Activated CD4-positive, alpha-beta T cell treated with anti-CD3 and anti-CD28 coated beads for 24 hours (primary cell): ENCODE results near the gene PRRT4.

ENCODE experiments used
- DNase-seq, 2 donors: peaks; one replicate each; pipeline ENCODE4 v3.0.0-alpha.2; 2020; ENCODE audit warnings: low read depth in 2 of 2

PRRT4 gene

DNA sequence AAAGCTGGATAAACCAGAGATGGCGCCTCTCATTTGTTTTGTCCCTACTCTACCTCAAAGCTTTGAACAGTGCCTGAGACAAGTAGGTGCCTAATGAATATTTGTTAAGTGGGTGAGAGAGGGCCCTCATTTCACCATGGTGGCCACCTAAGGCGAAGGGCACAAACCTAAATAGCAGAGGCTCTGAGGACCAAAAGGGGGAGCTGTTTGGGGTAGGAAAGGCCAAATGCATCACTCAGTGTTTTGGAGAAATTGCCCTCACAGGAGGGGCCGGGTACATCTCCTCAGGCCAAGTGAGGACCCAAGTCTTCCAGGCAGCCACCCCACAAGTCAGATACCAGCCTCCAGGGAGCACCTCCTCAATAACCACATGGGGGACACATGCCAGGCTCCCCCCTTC is 34.3 kb upstream of the PRRT4 start:
- no peak for DNase-seq

DNA sequence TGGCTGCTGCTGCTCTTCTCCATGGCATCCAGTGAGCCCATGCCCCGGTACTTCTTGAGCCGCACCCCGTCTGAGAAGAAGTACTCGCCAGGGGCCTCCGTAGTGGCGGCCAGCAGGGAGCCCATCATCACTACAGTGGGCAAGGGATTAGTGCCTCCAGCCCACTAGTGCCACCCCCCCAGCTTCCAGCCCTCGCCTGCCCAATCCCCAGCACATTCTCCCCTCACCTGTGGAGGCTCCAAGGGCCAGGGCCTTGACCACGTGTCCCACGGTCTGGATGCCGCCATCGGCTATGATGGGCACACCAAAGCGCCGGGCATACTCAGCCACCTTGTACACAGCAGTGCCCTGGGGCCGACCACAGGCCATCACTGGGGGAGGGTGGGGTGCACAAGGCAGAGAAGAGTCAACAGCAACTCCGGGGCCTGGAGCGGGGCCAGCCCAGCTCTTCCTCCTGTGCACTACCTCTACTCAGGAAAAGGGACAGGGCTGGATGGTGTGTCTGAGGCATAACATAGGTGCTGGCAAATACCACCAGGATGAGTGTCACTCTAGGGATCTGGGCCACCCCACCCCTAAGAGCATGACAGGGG is 33.5 kb upstream of the PRRT4 start:
- no peak for DNase-seq

DNA sequence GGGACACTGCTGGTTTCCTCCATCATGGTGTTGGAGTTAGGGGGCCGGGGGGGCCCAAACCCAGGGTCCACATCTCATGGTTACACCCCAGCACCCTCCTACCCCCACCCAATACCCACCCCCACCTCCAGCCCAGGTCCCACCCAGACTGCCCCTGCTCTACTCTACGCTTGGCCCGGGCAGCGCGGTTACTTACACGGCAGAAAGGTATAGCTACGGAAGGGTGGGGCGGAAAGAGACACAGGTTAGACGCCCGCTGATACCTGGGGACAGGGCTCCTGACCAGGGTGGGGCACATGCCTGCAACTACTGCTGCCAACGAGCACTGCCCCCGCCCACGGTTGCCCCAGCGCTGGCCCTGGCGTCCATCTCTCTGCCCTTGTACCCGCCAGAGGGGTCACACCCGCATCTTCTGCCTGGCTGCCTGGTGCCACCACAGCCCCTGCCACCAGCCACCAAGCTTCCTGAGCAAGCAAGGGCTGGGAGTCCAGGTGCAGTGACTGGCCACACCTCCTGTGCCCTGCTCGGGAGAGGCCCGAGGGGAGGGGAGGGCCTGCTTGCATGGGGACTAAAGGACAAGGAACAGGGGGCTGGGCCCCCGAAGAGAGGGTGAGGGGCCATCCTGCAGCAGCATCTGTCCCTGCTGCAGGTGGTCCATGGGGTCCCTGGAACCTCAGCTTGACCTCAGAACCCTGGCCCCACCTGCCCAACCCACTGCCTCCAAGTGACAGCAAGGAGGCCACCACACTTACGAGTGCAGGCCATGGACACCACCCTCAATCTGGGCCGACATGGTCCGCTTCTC is 32.2 kb upstream of the PRRT4 start:
- DNase-seq: no peak

DNA sequence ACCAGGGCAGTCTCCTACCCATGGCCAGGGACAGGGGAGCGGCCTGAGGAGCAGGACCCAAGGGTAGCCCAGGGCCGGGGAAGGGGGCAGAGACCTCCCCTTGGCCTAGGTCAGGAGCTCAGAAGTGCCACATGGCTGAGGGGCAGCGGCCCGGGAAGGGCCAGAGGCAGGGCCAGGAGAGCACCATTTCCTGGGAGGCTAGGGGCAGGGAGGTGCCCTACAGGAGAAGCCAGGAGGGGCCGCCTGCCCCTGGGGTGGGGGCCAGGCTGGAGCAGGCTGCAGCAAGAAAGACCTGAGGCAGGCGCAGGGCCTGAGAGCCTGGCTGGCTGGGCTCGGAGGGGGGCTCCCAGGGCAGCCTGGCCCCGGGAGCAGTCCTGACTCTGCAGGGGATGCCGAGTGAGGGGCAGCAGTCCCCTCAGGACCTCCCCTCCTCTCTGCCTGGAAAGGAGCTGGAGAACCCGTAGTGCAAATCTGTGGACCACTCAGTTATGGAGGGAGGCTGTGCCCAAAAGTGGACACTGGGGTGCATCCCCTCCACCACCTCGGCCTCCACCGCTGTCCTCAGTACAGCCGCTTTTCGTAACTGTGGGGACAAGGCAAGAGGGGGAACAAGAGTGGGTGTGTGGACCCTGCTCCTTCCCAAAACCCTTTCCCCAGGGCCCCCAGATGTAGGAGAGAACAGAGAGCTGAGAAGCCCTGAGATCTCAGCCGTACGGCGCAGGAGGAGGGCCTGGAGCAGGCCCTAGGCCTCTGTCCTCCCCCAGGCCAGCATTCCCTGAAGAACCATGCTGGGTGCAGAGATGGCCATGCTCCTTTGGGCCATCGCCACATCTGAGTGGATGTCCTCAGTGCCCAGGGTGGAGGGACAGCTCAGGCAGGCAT is 31.2 kb upstream of the PRRT4 start:
- DNase-seq: no peak

DNA sequence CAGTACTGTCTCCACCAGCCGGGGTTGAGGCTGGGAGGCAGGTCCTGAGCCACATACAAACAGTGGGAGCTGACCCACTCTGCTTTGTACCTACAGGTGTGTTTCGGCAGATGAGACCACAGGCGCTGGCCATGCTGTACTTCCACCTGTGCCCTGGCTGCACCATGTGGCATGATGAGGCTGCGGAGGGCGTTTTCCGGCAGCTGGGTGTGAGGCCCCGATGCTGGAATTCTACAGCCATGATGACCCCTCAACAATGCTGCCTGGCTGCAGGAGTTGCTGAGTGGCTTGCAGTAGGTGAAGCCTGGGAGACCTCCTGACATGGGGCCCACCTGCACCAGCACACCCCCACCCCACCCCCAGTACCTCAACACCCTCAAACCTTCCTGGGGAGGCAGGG is 30.3 kb upstream of the PRRT4 start:
- DNase-seq: no peak

DNA sequence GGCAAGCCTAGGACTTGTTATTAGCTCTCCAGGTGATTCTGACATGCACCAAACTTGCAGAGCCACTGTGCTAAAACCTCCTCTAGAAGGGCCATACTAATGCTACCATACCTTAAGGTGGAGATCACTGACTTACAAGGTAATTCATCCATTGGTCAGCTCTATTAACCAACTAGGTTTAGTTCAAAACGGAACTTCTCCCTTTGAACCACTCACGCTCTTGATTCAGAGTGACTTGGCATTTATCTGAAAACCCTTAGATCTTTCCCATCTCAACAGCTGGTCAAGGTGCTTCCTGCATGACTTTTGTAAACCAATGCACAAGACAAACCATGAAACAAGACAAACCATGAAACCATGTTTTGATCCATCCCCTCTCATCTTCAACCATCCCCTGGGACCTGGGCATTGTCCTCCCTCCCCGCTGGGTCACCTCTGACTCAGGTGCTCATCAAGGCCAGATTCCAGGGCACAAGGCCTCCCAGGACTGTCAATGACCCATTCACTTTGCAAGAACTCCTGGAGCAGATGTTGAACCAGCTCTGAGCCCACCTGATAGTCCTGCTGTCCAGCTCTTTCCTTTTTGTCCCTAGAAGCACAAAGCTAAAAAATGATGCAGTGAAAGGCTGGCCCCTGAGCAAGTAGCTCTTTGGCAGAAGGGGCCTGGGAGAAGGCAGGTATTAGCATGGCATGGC is 29.5 kb upstream of the PRRT4 start:
- DNase-seq: no peak

DNA sequence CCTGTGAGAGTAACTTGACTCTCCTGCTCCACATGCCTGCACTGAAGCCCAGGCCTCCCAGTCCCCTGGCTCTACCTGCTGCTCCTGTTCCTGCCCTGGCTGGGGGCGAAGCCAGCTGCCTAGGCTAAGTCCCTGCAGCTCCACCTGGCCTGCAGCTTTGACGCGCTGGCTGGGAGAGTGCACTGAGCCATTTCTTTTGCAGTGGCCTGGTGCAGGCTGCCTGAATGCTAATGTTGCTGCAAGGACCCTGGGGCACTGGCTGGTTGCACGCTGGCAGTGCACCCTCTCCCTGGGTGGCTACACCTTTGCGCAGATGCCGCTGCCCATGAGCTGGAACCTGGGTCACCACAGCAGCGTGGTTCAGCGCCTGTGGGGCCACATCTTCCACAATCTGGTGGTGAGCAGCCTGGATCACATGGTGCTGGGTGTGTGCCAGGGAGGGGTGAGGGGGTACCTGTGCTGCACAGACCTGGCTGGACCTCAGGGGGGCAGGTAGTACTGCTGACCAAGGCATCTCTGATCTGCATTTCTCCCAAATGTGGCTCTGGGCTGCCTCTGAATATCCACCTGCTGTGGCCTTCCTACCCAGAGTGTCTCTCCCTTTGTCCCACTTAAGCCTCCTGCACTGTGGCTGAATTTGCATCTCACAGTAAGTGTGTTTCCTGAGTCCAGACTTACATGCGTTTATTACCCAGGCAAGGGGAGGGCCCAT is 28.3 kb upstream of the PRRT4 start:
- DNase-seq: no peak

DNA sequence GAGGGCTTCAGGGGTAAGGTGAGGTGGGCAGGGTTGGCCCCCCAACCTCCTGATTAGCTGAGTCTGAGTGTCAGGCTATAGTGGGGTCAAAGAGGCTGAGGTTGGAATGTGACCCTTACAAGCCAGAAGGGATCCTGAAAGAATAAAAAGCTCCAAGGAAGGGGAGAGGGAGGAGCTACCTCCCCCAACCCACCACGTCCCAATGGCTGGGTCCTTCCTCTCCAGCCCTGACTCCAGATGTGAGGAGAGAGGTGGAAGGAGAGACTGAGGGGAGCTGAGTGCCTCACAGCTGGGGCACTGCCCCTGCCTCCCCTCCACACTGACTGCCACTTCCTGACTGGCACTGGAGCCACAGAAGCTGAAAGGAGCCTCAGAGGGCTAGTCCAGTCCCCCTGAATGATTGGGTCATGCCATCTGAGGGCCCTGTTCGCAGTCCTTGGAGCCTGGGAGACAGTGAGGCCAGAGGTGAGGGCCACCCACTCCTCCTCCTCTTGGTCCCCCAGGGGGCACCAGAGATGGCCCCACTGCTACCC is 27.7 kb upstream of the PRRT4 start:
- no peak for DNase-seq

DNA sequence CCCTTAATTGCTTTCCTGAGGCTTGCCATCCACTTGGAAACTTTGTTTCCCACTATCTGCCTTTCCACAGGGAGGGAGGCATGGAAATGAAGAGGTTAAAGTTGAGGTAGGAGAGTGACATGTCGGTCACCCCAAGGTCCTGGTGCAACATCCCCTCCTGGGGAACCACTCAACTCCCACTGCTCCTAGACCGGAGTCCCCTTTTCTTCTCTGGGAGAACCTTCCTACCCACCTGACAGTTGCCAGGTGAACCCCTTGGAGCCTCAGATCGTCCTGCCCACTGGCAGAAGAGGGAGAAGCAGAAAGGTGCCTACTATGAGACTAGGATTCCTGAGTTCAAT is 26.6 kb upstream of the PRRT4 start:
- DNase-seq: no peak

DNA sequence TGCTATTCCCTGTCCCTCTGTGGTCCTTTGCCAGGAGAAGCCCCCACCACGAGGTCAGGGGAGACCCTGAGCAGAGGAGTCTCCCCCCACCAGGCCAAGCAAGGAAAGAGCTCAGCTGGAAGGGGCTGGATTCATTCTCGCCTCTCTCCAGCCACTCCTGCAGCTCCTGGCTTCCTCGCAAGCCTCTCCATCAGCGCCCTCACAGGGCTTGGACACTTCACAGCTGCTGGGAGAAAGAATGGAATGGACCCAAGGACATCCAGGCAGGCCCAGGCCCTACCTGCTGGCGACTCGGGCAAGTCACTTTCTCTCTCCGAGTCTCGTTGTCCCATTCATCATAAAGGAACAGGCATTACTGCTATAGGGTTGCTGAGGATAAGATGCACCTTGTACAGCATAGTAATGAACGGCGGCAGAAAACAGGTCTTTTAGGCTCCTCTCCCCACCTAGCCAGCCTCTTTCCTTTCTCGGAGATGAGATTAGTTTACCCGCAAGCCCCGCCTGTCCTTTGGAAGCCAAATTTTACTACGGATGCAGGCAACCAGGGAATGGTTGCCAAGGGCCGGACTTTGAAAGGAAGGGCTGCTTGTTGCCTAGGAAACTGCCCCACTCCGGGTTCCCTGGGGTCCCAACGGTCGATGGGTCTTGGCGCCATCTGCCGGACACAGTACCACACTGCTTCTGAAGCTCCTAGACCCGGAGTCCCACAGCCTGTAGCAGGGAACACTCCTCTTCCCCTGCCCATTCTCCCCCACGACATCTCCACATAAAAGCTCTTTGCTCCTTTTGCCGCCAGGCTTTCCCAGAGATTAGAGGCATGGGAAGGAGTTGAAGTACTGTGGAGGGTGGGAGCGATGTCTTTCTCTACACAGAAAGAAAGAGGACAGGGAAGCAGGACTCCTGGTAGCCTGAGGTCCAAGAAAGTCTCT is 26.0 kb upstream of the PRRT4 start:
- peak; percentile 66 to 70 for DNase-seq

DNA sequence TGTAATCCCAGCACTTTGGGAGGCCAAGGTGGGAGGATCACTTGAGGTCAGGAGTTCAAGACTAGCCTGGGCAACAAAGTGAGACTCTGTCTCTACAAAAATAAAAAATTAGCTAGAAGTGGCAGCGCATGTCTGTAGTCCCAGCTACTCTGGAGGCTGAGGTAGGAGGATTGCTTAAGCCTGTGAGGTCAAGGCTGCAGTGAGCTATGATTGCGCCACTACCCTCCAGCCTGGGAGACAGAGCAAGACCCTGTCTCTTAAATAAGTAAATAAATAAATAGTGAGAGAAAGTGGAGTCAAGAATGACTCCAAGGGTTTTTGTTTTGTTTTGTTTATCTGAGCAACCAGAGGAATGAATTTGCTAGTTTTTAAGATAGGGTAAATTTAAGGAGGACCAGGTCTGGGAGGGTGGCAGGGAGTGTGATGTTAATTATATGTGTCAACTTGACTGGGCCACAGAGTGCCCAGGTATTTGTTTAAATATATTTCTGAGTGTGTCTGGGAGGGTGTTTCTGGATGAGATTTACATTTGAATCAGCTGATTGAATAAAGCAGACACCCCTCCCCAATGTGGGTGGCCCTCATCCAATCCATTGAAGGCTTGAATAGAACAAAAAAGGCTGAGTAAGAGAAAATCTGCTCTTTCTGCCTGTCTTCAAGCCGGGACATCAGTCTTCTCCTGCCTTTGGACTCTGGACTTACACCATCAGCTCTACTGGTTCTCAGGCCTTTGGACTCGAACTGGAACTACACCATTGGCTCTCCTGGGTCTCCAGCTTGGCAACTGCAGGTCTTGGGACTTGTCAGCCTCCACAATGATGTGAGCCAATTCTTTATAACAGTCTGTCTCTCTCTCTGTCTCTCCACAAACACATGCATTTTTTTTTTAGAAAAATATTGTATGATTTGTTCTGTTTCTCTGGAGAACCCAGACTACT is 24.8 kb upstream of the PRRT4 start:
- no peak for DNase-seq

DNA sequence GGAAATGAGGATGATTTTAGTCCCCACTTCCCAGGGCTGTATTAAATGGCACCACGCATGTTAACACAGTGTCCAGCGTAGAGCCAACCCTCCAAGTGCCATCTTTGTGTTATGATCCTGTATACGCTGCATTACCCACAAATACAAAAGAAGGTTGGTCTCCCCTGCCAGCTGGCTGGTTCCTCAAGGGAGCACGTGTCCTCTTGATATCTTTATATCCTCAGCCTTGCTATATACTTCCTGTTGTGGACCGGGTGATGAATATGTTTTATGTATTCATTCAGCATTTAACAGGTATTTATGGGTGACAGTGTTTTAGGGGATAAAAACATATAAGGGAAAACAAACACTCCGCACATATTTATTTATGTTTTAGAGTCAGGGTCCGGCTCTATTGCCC is 23.2 kb upstream of the PRRT4 start:
- no peak for DNase-seq

DNA sequence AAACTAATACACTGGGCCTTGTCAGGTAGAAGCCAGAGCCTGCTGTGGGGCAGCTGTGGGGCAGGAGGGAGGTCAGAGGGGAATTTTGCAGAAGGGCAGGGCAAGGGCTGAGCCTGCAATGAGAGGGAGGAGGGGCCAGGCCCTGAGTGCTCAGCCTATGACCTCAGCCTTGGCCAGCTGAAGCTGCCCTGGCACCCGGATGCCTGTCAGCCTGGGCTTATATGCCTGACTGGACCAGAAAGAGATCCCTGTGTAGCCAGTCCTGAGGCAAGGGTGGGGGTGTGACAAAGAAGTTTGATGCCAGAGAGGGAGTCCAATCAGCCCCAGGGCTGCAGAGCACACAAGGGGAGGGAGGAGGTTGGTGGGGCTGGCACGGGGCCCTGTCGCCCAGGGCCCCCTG is 22.3 kb upstream of the PRRT4 start:
- DNase-seq: no peak

DNA sequence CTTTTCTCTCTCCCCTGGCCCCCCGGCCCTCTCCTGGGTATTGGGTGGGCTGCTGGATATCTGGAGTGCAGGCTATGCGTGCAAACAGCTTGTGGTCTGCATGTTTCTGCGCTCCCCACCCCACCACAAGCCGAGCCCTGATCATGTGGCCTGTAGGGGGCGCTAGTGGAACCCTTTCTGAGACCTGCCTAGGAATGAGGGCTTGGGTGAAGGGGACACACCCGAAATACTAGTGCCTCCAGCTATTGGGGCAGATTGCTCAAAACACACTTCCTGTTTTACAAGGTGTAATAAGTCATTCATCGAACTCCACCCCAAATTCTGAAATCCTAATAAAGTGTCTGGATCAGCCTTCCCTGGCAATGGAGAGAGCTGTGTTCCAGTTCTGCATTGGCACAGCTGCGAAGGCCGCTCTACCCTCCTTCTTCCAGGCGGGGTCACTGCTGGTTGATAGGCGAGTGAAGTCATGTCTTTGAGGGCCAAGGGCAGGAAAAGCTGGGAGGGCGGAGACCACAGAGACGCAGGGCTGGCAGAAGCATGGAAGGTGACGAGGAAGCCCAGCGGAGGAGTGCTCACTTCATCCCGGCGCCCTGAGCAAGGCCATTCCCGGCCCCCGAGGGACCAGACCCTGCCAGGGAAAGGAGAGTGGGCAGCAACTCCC is 19.8 kb upstream of the PRRT4 start:
- DNase-seq: peak in 1 of 2 donors; percentile 44

DNA sequence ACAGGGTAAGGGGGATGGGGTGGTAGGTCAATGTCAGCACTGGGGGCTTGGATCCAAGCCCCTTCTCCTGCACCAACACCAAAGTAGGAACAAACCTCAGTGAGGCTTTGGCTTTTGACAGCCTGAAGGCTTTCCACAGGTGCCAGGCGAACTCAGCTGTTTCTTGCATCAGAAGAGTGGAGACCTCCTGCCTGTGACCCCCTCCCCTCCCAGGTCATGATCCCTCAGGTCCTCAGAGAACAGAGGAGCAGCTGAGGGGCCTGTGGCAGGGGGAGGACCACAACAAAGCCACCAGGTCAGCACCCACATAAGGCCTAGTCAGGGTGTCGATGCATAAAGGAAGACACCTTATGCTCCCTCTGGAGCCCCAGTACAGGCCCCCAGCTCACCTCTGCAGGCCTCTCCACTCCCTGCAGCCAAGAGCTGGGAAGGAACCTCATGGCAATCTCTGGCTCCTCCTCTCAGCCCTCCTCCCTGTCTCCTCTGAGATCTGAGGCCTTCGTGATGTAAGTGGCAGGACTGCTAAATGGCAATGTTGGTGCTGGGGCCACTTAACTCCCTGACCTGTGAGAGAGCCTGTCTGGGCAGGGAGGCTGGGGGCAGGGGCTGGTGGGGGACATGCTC is 19.1 kb upstream of the PRRT4 start:
- DNase-seq: no peak

DNA sequence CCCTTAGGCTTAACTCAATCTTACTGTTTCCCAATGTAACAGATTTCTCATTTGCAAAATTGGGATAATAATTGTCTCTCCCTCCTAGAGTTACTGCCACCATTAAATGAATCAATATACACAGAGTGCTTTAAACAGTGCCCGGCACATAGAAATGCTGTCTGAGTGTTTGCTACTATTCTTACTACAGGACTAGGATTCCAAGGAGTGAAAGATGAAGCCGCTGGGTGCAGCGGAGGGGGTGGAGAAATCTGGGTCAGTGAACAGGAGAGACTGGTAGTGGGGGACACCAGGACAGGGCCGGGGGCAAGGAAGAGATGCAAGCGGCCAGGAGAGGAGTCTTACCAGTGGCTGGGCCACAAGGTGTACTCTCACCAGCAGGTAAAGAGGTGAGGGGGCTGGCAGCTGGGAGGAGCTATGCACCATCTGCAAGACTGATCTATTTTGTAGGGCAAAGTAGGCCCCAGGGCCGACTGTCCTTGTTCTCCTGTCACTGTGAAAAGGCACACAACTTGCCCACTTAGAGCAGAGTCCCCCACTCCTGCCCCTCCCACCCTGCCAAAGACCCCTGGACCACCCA is 18.5 kb upstream of the PRRT4 start:
- no peak for DNase-seq

DNA sequence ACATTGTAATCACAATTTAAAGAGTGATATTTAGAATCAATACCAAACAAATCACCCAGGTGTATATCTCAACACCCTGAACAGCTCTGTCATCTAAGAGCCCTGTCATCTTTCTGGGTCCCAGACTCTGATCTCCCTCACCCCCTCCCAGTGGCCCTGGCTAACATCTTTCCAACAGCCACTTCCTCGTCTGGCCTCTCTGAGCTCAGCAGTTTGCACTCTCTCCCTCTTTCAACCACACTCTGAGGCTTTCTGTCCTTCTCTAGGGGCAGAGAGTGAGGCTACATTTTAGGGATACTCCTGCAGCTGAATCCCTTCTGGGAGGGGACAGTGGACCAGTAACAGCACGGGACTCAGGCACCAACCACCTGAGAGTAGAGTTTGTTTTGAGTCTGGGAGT is 17.1 kb upstream of the PRRT4 start:
- no peak for DNase-seq

DNA sequence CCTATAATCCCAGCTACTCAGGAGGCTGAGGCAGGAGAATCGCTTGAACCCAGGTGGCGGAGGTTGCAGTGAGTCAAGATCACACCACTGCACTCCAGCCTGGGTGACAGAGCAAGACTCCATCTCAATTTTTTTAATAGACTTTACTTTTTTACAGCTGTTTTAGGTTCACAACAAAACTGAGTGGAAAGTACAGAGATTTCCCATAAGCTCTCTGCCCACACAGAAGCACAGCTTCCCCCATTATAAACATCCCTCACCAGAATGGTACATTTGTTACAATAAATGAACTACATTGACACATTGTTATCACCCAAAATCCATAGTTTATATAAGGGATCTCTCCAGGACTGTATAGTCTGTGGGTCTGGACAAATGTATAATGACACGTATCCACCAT is 14.6 kb upstream of the PRRT4 start:
- no peak for DNase-seq
